GM18526 (cell line): ENCODE measurements around the gene HSD11B1.

Experiments used
- POLR2A ChIP-seq: IDR thresholded peaks from 3 replicates; pipeline ENCODE4 v1.6.1; 2011; ENCODE audit not compliant: insufficient read length; ENCODE audit errors: extremely low read depth

Gene HSD11B1

DNA sequence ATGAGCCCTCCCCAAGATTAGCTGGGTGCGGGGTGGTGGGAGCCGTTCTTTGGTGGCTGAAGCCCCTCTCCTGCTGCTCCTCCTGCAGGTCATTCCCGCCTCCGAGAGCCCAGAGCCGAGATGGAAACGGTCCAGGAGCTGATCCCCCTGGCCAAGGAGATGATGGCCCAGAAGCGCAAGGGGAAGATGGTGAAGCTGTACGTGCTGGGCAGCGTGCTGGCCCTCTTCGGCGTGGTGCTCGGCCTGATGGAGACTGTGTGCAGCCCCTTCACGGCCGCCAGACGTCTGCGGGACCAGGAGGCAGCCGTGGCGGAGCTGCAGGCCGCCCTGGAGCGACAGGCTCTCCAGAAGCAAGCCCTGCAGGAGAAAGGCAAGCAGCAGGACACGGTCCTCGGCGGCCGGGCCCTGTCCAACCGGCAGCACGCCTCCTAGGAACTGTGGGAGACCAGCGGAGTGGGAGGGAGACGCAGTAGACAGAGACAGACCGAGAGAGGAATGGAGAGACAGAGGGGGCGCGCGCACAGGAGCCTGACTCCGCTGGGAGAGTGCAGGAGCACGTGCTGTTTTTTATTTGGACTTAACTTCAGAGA, 29.0 kb upstream of the HSD11B1 start:
- no peak for TF ChIP-seq POLR2A

DNA sequence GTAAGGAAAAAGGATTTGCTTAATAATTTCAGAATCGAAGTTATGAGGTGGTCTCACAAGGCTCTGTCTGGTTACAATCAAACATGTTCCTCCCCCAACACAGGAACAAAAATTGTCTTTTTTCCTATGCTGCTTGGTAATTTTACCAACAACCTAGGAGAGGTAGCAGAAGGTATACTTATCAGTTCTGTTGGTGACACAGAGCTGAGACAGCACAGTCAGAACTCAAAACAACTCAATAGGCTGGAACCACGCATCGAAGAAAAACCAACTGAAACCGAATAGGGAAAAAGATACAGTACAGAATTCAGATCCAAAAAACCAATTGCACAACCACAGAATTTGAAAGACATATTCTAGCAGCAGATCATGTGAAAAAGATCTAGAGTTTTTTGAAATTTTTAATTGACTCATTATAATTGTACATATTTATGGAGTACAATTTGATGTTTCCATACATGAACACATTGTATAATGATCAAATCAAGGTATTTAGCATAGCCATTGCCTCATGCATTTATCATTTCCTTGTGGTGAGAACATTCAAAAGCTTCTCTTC, 25.6 kb upstream of the HSD11B1 start:
- TF ChIP-seq POLR2A, result no peak

DNA sequence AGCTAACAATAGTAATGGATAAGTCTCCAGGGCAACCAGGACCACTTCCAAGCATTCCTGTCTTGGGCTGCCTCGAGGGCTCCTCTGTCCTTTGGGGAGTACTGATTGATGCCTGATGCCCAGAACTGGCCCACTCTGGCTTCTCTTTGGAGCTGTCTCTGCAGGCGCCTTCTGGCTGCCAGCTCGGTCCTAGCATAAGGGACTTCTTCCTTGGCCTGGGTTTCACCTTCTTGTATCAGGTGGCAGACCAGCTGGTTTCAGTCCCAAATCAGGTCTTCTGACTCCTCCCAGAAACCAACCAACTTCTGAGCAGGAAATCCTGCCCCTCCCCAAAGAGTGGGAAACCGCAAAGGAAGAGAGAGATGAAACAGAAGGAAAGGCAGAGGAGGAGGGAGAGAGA, 18.8 kb upstream of the HSD11B1 start:
- TF ChIP-seq POLR2A, result no peak

DNA sequence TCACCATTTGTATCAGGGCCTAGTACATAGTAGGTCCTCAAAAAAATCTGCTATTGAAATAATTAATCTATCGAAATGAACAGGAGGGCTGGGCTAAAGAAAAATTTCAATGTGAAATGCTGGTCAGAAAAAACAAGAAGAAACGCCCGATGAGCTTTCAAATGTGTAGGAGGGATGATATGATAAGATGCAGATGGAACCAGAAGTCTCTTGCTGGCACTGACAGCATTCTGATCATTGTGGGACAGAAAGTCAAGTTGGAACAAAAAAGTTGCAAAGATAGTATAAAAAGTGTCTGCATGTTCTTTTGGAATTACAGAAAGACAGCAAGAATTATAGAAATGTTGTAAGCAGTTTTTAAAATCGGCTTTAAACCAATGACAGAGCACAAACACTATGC, 18.3 kb upstream of the HSD11B1 start:
- no peak for TF ChIP-seq POLR2A

DNA sequence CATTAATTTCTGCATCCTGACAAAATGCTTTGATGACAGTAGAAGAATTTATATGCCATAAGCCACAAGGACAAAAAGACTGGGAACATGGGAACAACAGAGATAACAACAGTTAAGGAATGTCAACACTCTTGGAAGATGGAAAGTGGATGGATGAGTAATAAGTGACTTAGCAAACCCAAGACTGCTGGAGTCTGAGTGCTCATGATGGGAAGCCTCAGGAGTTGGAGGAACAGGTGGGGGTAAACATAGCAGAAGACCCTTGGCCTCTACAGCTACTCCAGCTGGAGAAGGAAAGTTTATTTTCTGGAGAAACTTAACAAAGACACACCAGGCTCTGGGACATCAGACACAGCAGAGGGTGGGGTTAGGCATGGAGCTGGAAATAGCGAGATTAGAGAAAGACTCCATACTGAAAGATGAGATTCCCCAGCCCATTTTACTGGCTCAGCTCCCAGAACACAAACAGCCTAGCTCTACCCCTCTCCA, 15.9 kb upstream of the HSD11B1 start:
- no peak for TF ChIP-seq POLR2A

DNA sequence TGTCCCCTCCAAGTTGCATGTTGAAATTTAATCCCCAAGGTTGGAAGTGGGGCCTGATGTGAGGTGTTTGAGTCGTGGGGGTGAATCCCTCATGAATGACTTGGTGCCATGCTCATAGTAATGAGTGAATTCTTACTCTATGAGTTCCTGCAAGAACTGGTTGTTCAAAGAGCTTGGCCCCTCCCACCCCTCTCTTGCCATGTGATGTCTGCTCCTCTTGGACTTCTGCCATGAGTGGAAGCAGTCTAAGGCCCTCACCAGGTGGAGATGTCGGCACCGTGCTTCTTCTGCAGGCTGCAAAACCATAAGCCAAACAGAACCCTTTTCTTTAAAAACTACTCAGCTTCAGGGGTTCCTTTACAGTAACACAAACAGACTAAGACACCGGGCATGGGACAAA, 15.2 kb upstream of the HSD11B1 start:
- no peak for TF ChIP-seq POLR2A

DNA sequence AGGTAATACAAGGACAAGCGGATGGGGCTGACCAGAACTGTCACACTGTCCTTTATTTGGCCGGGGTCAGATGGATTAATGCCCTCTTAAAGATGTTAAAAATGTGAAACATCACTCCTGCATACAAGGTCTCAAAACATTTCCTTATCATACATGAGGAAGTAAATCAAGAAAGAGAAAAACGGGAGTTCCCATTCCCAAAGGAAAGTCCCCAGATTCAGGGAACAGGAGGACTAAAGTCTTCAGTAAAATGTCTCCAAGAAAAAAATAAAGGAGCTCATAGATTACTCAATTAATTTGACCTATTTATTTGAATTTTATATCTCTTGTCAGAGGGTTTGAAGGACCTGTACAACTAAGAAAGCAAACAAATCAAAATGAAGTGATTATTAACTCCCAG, 13.4 kb upstream of the HSD11B1 start:
- no peak for TF ChIP-seq POLR2A

DNA sequence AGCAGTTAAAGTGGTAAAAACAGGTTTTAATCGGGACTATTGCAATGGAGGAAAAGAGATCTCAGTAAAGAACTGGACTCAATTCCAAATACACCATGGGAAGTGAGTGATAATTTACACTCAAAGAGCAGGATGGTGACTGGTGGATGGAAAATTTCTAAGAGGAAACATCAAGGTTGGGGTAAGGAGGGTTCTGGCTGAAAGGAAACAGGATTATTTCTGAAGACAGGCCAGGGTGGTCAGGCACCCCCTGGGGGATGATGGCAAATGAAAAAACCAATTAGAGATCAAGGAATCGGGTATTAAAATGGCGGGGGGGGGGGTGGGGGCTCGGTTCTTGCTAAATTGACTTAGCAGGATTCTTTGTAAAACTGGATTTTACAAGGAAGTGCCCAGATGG, 12.3 kb upstream of the HSD11B1 start:
- no peak for TF ChIP-seq POLR2A

DNA sequence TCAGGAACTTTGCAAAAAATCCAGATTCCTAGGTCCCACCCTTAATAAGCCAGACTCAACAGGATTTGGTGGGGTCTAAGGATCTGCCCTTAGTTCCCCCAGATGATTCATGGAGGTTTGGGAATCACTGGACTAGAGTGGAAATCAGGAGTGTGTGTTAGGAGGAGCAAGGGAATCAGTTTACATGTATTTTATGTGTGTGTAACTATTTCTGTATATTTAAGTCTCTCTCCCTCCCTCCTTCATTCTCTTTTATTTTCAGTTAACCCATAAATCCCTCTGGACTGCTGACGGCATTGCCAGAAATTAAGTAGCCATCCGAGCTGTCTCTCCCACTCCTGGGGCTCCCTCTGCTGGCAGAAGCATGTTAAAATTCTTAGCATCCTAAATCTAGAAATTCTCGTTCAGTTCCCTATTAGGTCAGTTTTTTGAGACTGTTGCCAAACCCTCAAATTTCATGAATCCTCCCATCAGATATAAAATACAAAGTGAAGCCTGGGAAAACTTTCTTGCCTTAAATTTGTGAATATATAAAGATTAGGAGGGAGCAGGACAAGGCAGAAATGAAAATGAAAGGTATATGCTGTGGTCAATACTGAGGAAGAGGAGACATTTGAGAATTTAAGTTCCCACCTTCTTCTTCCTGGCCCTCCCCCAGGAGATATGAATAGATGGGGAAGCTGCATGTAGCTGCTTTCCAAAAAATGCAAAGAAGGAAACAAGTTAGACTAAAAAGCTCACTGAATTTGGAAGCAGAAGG, 11.7 kb upstream of the HSD11B1 start:
- no peak for TF ChIP-seq POLR2A

DNA sequence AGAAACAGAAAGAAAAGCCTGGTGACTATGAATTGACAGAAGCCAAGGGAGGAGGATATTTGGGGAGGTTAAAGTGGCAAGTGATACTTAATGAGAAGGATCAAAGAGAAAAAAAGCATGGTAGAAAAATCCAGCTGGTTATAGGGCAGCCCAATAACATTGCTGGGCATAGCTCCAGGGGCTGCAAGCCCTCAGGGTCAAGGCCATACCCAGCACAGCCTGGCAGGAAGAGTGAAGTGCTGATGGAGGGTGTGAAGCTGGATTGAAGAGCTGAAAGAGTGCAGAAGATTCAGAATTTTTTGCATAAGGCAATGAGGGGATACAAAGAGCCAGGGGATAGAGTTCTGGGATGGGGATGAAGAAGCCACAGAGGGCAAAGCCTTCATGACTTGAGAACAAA, 8.0 kb upstream of the HSD11B1 start:
- no peak for TF ChIP-seq POLR2A

DNA sequence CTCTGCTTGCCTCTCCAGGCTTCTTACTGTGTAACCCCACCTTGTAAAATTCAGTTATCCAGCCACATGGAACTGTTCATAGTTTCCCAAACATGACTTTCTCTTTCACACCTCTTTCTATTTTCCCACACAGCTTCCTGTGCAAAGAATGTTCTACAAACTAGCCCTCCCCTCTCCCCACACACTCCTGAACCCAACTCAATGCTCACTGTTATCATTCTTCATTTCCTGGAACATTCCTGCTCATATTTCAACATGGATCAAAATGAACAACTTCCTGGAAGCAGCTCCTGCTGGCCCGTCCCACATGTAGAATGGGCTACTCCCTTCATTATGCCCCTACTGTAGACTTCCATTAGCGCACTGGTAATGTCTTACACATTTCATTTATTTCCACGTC, 7.5 kb upstream of the HSD11B1 start:
- no peak for TF ChIP-seq POLR2A

DNA sequence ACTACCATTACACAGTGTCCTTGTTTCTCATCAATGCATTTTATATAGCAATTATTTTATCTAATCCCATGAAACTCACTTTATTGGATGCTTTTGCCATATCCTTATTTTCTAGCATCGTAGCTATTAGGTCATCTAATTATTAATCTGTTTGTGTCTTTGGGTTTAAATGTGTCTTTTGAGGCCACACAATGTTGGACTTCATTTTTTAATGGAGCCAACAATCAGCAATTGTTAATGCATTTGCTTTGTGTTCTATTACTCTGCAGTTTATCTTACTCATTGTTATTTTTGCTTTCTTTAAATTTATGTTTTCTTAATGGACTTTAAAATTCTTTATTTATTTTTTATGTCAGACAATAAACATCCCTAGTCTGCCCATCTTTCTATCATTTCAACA, 1.8 kb upstream of the HSD11B1 start:
- TF ChIP-seq POLR2A, result no peak

DNA sequence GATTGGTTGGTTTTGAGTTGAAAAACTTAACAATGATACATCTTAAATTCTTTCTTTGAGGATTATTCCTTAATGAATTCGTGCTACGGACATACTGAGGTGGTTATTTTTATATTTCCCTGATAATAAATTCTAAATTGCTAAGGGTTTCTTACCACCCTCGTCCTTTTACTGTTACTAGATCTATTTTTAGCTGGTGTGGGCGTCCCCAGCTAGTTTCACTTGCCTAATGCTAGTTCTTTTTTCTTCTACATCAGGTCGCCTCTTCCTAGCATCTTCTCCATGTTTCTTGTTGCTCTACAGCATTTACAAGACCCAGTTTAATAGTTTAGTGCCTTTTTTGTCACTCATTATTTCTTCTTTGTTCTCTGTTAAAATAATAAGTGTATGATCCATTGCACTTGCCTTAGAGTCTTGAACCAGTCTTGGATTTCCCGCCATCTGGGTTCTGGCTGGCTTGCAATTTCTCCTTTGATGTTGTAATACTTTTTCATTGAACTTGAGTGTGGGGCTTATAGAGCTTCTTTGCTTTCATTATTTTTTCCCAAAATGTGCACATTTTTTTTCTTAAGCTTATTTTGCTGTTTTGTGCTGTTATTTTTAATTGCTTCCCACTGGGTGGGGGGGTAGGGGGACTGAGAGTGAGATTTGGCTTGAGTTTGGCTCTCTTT, 677 bp upstream of the HSD11B1 start:
- TF ChIP-seq POLR2A, result no peak

DNA sequence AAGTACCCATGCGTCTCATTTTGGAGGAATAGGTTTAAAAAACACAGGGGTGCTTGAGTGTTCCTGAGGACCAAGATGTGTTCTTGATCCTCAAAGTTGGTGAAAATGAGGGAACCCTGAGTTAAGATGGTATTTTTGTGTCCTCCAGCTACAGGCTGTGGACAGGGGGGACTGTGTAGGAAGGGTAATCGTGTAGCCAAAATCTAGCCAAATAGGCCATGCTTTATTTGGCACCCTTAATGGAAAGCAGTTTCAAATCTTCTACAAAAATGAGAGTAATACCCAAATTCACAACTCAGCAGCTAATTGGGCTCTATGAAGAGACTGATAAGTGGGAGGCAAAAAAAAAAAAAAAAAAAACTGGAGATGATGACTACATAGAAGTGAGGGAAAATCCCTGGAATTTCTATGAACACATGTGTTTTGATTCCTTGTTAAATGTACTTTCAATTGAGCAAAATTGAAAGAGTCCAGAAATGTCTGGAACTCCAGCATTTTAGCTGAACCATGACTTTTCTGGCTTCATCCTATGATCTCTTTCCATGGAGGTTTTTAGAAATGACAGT, 470 bp downstream of the HSD11B1 start:
- TF ChIP-seq POLR2A, result no peak

DNA sequence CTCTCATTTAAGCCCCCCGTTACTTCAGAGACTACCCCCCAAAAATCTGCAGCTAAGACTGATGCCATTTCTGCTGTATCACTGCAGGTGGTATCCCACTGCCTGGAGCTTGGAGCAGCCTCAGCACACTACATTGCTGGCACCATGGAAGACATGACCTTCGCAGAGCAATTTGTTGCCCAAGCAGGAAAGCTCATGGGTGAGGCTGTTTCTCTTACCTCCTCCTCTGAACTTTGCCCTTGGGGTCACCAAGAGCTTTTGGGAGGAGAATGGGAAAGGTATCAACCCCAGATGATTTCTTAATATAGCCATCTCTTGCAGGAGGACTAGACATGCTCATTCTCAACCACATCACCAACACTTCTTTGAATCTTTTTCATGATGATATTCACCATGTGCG, 2.0 kb downstream of the HSD11B1 start:
- no peak for TF ChIP-seq POLR2A

DNA sequence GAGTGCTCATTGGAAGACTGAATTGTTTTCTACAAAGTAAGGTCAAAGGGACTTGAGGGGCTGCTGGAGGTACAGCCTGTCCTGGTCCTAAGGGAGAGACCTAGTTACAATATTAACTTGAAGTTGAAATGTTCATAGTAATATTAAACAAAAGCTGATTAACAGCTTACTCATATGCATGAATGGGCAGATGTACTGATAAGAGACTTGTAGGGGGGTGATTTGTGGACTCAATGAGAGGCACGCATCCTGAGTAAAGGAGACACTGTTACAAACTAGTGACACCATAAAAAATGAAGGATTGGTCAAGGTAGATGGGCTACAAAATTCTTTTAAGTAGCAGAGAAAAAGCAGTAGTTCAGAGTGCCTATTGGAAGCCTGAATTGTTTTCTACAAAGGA, 2.7 kb downstream of the HSD11B1 start:
- TF ChIP-seq POLR2A, result no peak
